Osteoblast (primary cell): ENCODE data around the gene RNF222. TPM values are rescaled to one million over a fixed set of nuclear protein-coding genes. Genes with fewer than 3 reads are reported as not detected.

Experiments
- DNase-seq: peaks from one replicate; pipeline ENCODE4 v3.0.0; 2011; ENCODE audit warnings: low spot score, mixed read lengths; ENCODE audit not compliant: insufficient read length; ENCODE audit errors: missing footprints
- H2AFZ ChIP-seq: 2 replicates; pipeline ENCODE4 v1.6.0; 2011; ENCODE audit warnings: mild to moderate bottlenecking, low read length
- H3K27ac ChIP-seq: 2 replicates; pipeline ENCODE4 v1.5.1; 2011; ENCODE audit warnings: mild to moderate bottlenecking, low read depth, low read length, moderate library complexity
- H3K27me3 ChIP-seq: 2 replicates; pipeline ENCODE4 v1.6.0; 2012; ENCODE audit warnings: mild to moderate bottlenecking, control low read depth, inconsistent platforms, low read length, moderate library complexity; ENCODE audit not compliant: insufficient read depth
- H3K36me3 ChIP-seq: 2 replicates; pipeline ENCODE4 v1.5.1; 2011; ENCODE audit warnings: mild to moderate bottlenecking, low read length, control low read depth, moderate library complexity; ENCODE audit not compliant: insufficient read depth
- H3K4me1 ChIP-seq: 2 replicates; pipeline ENCODE4 v1.5.1; 2011; ENCODE audit warnings: mild to moderate bottlenecking, low read length, control low read depth, moderate library complexity; ENCODE audit not compliant: insufficient read depth
- H3K4me2 ChIP-seq: 2 replicates; pipeline ENCODE4 v1.6.0; 2011; ENCODE audit warnings: mild to moderate bottlenecking, low read length; ENCODE audit not compliant: insufficient read depth
- H3K4me3 ChIP-seq: fragments of 200-600 bp; sonication (generic); 3 replicates; pipeline ENCODE4 v1.5.1; 2012; ENCODE audit warnings: mild to moderate bottlenecking, low read length, inconsistent platforms; ENCODE audit not compliant: insufficient read depth
- H3K79me2 ChIP-seq: 2 replicates; pipeline ENCODE4 v1.6.0; 2012; ENCODE audit warnings: mild to moderate bottlenecking, low read length, control low read depth, inconsistent platforms; ENCODE audit not compliant: insufficient read depth
- H3K9me3 ChIP-seq: 2 replicates; pipeline ENCODE4 v1.5.1; 2011; ENCODE audit warnings: low read depth, low read length, control low read depth
- H4K20me1 ChIP-seq: 2 replicates; pipeline ENCODE4 v1.6.0; 2012; ENCODE audit warnings: mild to moderate bottlenecking, low read length, control low read depth; ENCODE audit not compliant: insufficient read depth
- total RNA-seq: library from RNA; depleted of rRNA; stranded (reverse); fragments of >200 nt; gene quantifications from 2 replicates; pipeline ENCODE4 v1.2.3, GENCODE V29; 2012
- TF ChIP-seq, protein P1 (sequence below): IDR thresholded peaks from 2 replicates; pipeline ENCODE4 v1.5.1; 2011; ENCODE audit warnings: mild to moderate bottlenecking, low read depth, low read length, moderate library complexity; ENCODE audit errors: extremely low read depth

Gene RNF222
- total RNA-seq, 1 donor, result not detected

- no peaks in the 10 kb centered on the region for H3K9me3 ChIP-seq
- peak overlapping the region; percentile 36 for H2AFZ ChIP-seq
- H3K36me3 ChIP-seq, result no peaks in the 10 kb centered on the region
- peaks cover 3% of the 10 kb centered on the region for H3K4me1 ChIP-seq
- no peak overlapping the region for H3K27ac ChIP-seq
- peak overlapping the region; percentile 57 for H3K4me2 ChIP-seq
- H3K27me3 ChIP-seq, result peaks cover 2% of the 10 kb centered on the region
- no peaks in the 10 kb centered on the region for H4K20me1 ChIP-seq
- no peak overlapping the region for H3K4me3 ChIP-seq
- DNase-seq, result peak; percentile 94
- TF ChIP-seq, protein P1, sequence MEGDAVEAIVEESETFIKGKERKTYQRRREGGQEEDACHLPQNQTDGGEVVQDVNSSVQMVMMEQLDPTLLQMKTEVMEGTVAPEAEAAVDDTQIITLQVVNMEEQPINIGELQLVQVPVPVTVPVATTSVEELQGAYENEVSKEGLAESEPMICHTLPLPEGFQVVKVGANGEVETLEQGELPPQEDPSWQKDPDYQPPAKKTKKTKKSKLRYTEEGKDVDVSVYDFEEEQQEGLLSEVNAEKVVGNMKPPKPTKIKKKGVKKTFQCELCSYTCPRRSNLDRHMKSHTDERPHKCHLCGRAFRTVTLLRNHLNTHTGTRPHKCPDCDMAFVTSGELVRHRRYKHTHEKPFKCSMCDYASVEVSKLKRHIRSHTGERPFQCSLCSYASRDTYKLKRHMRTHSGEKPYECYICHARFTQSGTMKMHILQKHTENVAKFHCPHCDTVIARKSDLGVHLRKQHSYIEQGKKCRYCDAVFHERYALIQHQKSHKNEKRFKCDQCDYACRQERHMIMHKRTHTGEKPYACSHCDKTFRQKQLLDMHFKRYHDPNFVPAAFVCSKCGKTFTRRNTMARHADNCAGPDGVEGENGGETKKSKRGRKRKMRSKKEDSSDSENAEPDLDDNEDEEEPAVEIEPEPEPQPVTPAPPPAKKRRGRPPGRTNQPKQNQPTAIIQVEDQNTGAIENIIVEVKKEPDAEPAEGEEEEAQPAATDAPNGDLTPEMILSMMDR, result peak; percentile 96
- H3K79me2 ChIP-seq, result no peaks in the 10 kb centered on the region
Observed at GRCh38 chr17:8409966-8410882, 12.6 kb upstream of the RNF222 start.

DNA sequence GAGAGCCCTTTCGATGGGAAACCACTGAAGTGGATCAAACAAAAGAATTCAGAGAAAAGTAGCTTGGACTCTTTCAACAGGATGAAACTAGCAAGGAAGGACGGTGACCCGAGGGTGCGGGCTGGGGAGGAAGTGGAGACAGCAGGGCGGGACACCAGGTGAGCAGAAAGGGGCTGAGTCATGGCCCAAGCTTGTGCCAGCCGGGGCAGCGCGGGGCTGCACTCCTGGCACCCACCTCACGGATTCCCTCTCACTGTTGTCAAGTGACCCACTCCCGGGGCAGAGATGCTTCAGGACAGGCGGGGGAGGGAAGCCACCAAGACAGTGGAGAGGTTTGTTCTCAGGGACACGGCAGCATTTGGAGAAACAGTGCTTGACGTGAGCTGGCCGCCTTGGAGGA is 10.7 kb upstream of the RNF222 start:
- TF ChIP-seq, protein P1, result no peak
- no peaks in the 10 kb centered on the region for H4K20me1 ChIP-seq
- no peak for DNase-seq

GRCh38 chr17:8406174-8406573 is 8.5 kb upstream of the RNF222 start:
- Histone ChIP-seq H3K9me3 (no peaks in the 10 kb centered on the region), H3K27ac (no peak overlapping the region), H3K4me1 (peaks cover 3% of the 10 kb centered on the region), H3K4me3 (no peak overlapping the region), H3K79me2 (no peaks in the 10 kb centered on the region), H3K36me3 (no peaks in the 10 kb centered on the region), H4K20me1 (no peaks in the 10 kb centered on the region), H3K27me3 (peaks cover 3% of the 10 kb centered on the region), H3K4me2 (no peak overlapping the region), H2AFZ (no peak overlapping the region)
- TF ChIP-seq, protein P1, result no peak
- no peak for DNase-seq

More for the DNA sequence above, 10.7 kb upstream of the RNF222 start:
- Histone ChIP-seq H2AFZ (no peak overlapping the region), H3K4me1 (peaks cover 3% of the 10 kb centered on the region), H3K27ac (no peak overlapping the region), H3K36me3 (no peaks in the 10 kb centered on the region), H3K4me3 (no peak overlapping the region), H3K79me2 (no peaks in the 10 kb centered on the region), H3K4me2 (no peak overlapping the region), H3K9me3 (no peaks in the 10 kb centered on the region), H3K27me3 (no peaks in the 10 kb centered on the region)

DNA sequence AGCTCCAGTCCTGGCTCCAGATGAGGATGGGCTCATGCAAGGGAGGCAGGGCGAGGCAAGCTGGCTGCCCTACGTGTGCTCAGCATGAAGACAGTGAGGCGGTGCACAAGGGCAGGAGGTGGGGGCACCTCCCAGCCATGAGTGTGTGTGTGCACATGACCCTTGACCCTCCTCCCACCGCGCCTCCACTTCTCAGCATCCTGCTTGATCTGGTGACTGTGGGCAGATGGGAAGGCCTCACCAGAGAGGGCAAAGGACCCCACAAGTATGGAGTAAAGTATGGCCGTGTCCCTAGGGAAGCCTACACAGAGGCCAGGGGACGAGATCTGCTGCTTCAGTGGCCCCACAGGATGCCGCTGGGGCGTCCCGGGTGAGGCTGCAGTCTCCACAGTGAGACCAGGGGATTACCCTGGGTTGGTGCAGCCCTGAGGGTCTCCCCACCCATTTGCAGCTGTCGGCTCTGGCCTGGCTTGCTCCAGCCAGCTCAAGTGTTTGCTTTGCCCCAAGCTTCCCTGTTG is 7.9 kb upstream of the RNF222 start:
- Histone ChIP-seq H2AFZ (no peak overlapping the region), H3K4me3 (no peak overlapping the region)

More for the DNA sequence above, 7.9 kb upstream of the RNF222 start:
- no peak for DNase-seq
- Histone ChIP-seq H3K27me3 (peaks cover 8% of the 10 kb centered on the region), H3K27ac (no peak overlapping the region), H4K20me1 (no peaks in the 10 kb centered on the region), H3K36me3 (no peaks in the 10 kb centered on the region), H3K4me1 (peaks cover 2% of the 10 kb centered on the region), H3K4me2 (no peak overlapping the region), H3K9me3 (no peaks in the 10 kb centered on the region), H3K79me2 (no peaks in the 10 kb centered on the region)
- TF ChIP-seq, protein P1, result no peak
